Measurements from ENCODE around the gene KCTD8.

Gene KCTD8

DNA sequence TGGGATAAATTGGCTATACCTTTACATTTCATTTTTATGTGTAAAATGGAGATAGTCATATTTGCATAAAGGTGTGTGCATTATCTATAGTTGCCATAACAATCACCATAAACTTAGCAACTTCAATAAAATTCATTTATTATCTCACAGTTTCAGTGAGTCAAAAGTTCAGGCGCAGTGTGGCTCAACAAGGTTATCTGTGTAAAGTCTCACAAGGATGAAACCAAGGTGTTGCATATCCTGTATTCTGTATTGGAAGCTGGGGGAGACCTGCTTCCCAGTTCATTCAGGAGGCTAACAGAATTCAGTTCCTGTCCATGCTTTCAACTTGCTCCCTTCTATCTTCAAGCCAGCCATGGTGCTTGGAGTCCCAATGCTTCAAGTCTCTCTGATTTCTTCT is 169.5 kb downstream of the KCTD8 start:
- no peak overlapping the region for H3K4me3 ChIP-seq (ENCODE audit: low read depth, low read length)
- TF ChIP-seq, protein P1, sequence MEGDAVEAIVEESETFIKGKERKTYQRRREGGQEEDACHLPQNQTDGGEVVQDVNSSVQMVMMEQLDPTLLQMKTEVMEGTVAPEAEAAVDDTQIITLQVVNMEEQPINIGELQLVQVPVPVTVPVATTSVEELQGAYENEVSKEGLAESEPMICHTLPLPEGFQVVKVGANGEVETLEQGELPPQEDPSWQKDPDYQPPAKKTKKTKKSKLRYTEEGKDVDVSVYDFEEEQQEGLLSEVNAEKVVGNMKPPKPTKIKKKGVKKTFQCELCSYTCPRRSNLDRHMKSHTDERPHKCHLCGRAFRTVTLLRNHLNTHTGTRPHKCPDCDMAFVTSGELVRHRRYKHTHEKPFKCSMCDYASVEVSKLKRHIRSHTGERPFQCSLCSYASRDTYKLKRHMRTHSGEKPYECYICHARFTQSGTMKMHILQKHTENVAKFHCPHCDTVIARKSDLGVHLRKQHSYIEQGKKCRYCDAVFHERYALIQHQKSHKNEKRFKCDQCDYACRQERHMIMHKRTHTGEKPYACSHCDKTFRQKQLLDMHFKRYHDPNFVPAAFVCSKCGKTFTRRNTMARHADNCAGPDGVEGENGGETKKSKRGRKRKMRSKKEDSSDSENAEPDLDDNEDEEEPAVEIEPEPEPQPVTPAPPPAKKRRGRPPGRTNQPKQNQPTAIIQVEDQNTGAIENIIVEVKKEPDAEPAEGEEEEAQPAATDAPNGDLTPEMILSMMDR (IDR thresholded peaks at IDR 0.05; ENCODE audit: insufficient read depth, low read depth, low read length, missing control alignments) = no peak
- no peak for DNase-seq (ENCODE audit: low read depth)

- TF ChIP-seq, protein P1 (IDR thresholded peaks at IDR 0.05; ENCODE audit: insufficient read depth, low read depth, low read length, missing control alignments) = no peak
- DNase-seq (ENCODE audit: low read depth) = no peak
- H3K4me3 ChIP-seq (ENCODE audit: low read depth, low read length) = no peak overlapping the region
Observed at GRCh38 chr4:44257461-44257860, 191.1 kb downstream of the KCTD8 start.

DNA sequence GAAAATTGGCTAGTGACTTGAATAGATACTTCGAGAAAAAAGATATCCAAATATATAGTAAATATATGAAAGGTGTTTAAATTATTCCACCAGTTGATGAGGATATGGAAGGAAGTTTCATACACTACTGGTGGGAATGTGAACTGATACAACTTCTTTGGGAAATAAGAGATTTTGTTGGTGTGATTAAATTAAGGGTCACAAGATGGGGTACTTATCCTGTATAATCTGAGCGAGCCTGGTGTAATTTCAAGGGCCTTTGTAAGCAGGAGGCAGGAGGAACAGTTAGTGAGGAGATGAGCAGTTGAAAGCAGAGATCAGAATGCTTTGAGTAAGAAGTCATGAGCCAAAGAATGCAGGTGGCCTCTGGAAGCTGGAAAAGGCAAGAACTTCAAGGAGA is 192.2 kb downstream of the KCTD8 start:
- H3K4me3 ChIP-seq (ENCODE audit: low read depth, low read length) = no peak overlapping the region
- DNase-seq (ENCODE audit: low read depth) = no peak
- TF ChIP-seq, protein P1 (IDR thresholded peaks at IDR 0.05; ENCODE audit: insufficient read depth, low read depth, low read length, missing control alignments) = no peak

DNA sequence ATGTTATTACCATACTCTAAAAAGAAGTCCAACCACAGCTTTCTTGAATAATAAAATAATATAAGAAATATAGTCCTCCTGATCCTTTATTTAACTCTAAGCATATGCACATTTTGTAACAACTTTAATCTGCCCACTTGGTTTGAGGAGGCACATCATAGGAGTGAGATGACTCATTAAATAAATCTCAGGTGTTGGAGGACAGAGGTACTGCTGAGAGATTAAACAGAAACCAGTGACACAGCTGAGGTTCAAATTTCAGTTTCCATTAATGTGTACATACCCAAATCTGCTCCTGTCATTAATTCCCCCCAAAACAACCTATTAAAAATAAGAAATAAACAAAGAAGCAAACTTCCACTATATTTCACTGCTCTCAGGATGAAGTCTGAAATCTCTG is 211.0 kb downstream of the KCTD8 start:
- TF ChIP-seq, protein P1 (IDR thresholded peaks at IDR 0.05; ENCODE audit: insufficient read depth, low read depth, low read length, missing control alignments) = no peak
- no peak for DNase-seq (ENCODE audit: low read depth)
- no peak overlapping the region for H3K4me3 ChIP-seq (ENCODE audit: low read depth, low read length)

GRCh38 chr4:44235897-44236296 is 212.7 kb downstream of the KCTD8 start:
- DNase-seq (ENCODE audit: low read depth) = no peak
- TF ChIP-seq, protein P1 (IDR thresholded peaks at IDR 0.05; ENCODE audit: insufficient read depth, low read depth, low read length, missing control alignments) = no peak
- no peak overlapping the region for H3K4me3 ChIP-seq (ENCODE audit: low read depth, low read length)

DNA sequence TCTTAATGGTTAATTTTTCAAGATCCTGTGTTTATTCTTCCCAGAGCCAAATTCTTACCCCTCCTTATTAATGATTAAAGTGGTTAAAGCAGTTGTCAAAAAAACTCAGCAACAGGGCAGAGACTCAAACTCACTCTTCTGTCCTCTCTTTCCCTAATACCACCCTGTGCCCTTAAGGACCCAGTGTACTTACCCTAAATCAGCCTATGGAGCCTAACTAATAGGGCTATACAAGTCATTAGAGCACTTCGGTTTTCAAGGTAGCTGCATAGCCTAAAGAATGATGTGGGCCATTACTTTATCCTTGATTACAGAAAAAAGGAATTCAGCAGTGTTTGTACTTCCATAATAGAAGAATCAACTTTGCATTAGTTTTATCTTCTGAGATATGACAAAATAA is 216.3 kb downstream of the KCTD8 start:
- DNase-seq (ENCODE audit: low read depth) = no peak
- H3K4me3 ChIP-seq (ENCODE audit: low read depth, low read length) = no peak overlapping the region
- TF ChIP-seq, protein P1 (IDR thresholded peaks at IDR 0.05; ENCODE audit: insufficient read depth, low read depth, low read length, missing control alignments) = no peak

GRCh38 chr4:44231006-44231405 is 217.6 kb downstream of the KCTD8 start:
- TF ChIP-seq, protein P1 (IDR thresholded peaks at IDR 0.05; ENCODE audit: insufficient read depth, low read depth, low read length, missing control alignments) = no peak
- no peak for DNase-seq (ENCODE audit: low read depth)
- no peak overlapping the region for H3K4me3 ChIP-seq (ENCODE audit: low read depth, low read length)

Data from GM12865 (cell line).